Endothelial cell of umbilical vein (primary cell): ENCODE data around the gene DNASE2. TPM values are rescaled to one million over a fixed set of nuclear protein-coding genes. Genes with fewer than 3 reads are reported as not detected.
A peak's percentile ranks its signal among the peaks of the same experiment; 100 is the strongest.

Experiments
- BruUV-seq: library from RNA; stranded (reverse); fragments of 400-500 nt; replicated peaks from 2 replicates; lab custom pipeline; 2021; lab: Mats Ljungman, UMichigan
- CTCF ChIA-PET: fragments of 300-600, 350-600 bp; sonication (Branson Sonifier 250); formaldehyde crosslinking; loops from one replicate; lab custom pipeline; 2021; ENCODE audit warnings: antibody characterized with exemption, inconsistent platforms; lab: Charles Lee
- POLR2A ChIA-PET: fragments of 300-600, 350-600 bp; sonication (Branson Sonifier 250); formaldehyde crosslinking; loops from one replicate; lab custom pipeline; 2021; ENCODE audit warnings: antibody characterized with exemption, inconsistent platforms; lab: Charles Lee
- DNase-seq: peaks from one replicate; pipeline ENCODE4 v3.0.0-alpha.2; 2011; ENCODE audit warnings: low read depth, low spot score
- FAIRE-seq: peaks from 2 replicates; lab custom pipeline; 2011; peaks lifted over from hg19 to GRCh38; lab: Jason Lieb, UNC
- H2AFZ ChIP-seq: 2 replicates; pipeline ENCODE4 v1.6.0; 2012; ENCODE audit warnings: low read depth, low read length, control low read depth, inconsistent platforms
- H3K27ac ChIP-seq: 2 replicates; pipeline ENCODE4 v1.5.1; 2011; ENCODE audit warnings: low read depth, mild to moderate bottlenecking, control low read depth, low read length, moderate library complexity; ENCODE audit not compliant: insufficient read depth
- H3K27me3 ChIP-seq, 2 experiments: 2 replicates each; pipeline versions ENCODE4 v1.6.0 to v1.6.1; 2011; ENCODE audit warnings: low read length in 2 of 2, mixed read lengths in 1 of 2; ENCODE audit not compliant: control insufficient read depth in 2 of 2, insufficient read depth in 2 of 2
- H3K36me3 ChIP-seq, 2 experiments: 2 replicates in 1 of 2; 3 replicates in 1 of 2; pipeline ENCODE4 v1.5.1; 2011; ENCODE audit warnings: low read length in 2 of 2, mild to moderate bottlenecking in 1 of 2, moderate library complexity in 1 of 2; ENCODE audit not compliant: control insufficient read depth in 2 of 2, insufficient read depth in 2 of 2; ENCODE audit errors: extremely low read depth in 1 of 2
- H3K4me1 ChIP-seq: 3 replicates; pipeline ENCODE4 v1.5.1; 2011; ENCODE audit warnings: mild to moderate bottlenecking, low read length; ENCODE audit not compliant: control insufficient read depth, insufficient read depth; ENCODE audit errors: extremely low read depth
- H3K4me2 ChIP-seq: 2 replicates; pipeline ENCODE4 v1.6.1; 2011; ENCODE audit warnings: low read length, control low read depth, mixed read lengths; ENCODE audit not compliant: insufficient read depth
- H3K4me3 ChIP-seq, 3 experiments: fragments of 200-600 bp in 1 of 3; sonication (generic), shearing (Covaris generic) in 1 of 3; replicated peaks in 1 of 3; 2 replicates each; pipeline ENCODE4 v1.5.1; 2011 to 2016; ENCODE audit warnings: control low read depth in 3 of 3, low read length in 3 of 3, mild to moderate bottlenecking in 2 of 3, inconsistent platforms in 1 of 3, low read depth in 1 of 3, moderate library complexity in 1 of 3; ENCODE audit not compliant: insufficient read depth in 1 of 3
- H3K79me2 ChIP-seq: 2 replicates; pipeline ENCODE4 v1.6.0; 2012; ENCODE audit warnings: low read length, inconsistent platforms; ENCODE audit not compliant: control insufficient read depth, insufficient read depth
- H3K9ac ChIP-seq: replicated peaks from 2 replicates; pipeline ENCODE3; 2011; ENCODE audit warnings: low read length, control low read depth; ENCODE audit not compliant: insufficient read depth; ENCODE audit errors: extremely low read depth
- H3K9me1 ChIP-seq: replicated peaks from 3 replicates; pipeline ENCODE4 v1.6.0; 2011; ENCODE audit warnings: mild to moderate bottlenecking, low read length; ENCODE audit not compliant: control insufficient read depth, insufficient read depth; ENCODE audit errors: extremely low read depth
- H3K9me3 ChIP-seq: replicated peaks from 2 replicates; pipeline ENCODE4 v1.5.1; 2012; ENCODE audit warnings: low read length, inconsistent platforms; ENCODE audit not compliant: control insufficient read depth, insufficient read depth
- H4K20me1 ChIP-seq: replicated peaks from 2 replicates; pipeline ENCODE3; 2011; ENCODE audit warnings: mild to moderate bottlenecking, low read length; ENCODE audit not compliant: control insufficient read depth, insufficient read depth; ENCODE audit errors: extremely low read depth
- CTCF ChIP-seq, 2 donors: IDR thresholded peaks; 1 replicate in 1 of 2; 2 replicates in 1 of 2; pipeline ENCODE4 v1.5.1; 2011; ENCODE audit warnings: low read length in 2 of 2, mild to moderate bottlenecking in 2 of 2, moderate library complexity in 2 of 2, control low read depth in 1 of 2, inconsistent platforms in 1 of 2, low read depth in 1 of 2; ENCODE audit not compliant: insufficient read depth in 1 of 2; ENCODE audit errors: extremely low read depth in 1 of 2
- EZH2 ChIP-seq: IDR thresholded peaks from 2 replicates; pipeline ENCODE4 v1.6.1; 2012; ENCODE audit warnings: borderline replicate concordance, low read depth, mild to moderate bottlenecking, moderate library complexity, low read length, inconsistent platforms; ENCODE audit not compliant: severe bottlenecking
- FOS ChIP-seq: IDR thresholded peaks from 2 replicates; pipeline ENCODE4 v1.6.1; 2011; ENCODE audit warnings: mild to moderate bottlenecking, low read length, moderate library complexity, borderline replicate concordance; ENCODE audit not compliant: insufficient read depth
- GATA2 ChIP-seq: IDR thresholded peaks from 2 replicates; pipeline ENCODE4 v1.7.0; 2011; ENCODE audit warnings: low read depth, mild to moderate bottlenecking, moderate library complexity, mixed read lengths, low read length; ENCODE audit not compliant: insufficient read length, insufficient read depth
- JUN ChIP-seq: IDR thresholded peaks from 2 replicates; pipeline ENCODE4 v1.6.1; 2011; ENCODE audit warnings: borderline replicate concordance, low read depth; ENCODE audit not compliant: insufficient read length, insufficient read depth
- MAX ChIP-seq: IDR thresholded peaks from 2 replicates; pipeline ENCODE4 v1.6.1; 2011; ENCODE audit not compliant: insufficient read depth, insufficient read length
- MYC ChIP-seq: IDR thresholded peaks from one replicate; pipeline ENCODE4 v1.6.1; 2011; ENCODE audit warnings: mild to moderate bottlenecking, low read depth, low read length
- POLR2A ChIP-seq: IDR thresholded peaks from 2 replicates; pipeline ENCODE4 v1.6.1; 2012; ENCODE audit warnings: low read depth, mild to moderate bottlenecking, control low read depth, low read length
- POLR2AphosphoS5 ChIP-seq: IDR thresholded peaks from 2 replicates; pipeline ENCODE4 v1.6.1; 2012; ENCODE audit warnings: low read depth, mild to moderate bottlenecking, control low read depth, low read length, moderate library complexity; ENCODE audit not compliant: insufficient read depth
- dilution Hi-C: fragments of 300-500 bp; cut with MboI; formaldehyde crosslinking; loops from one replicate; pipeline ENCODE4 v1.15.0; 2019; ENCODE audit warnings: low sequenced_read_pairs; ENCODE audit not compliant: extremely low pct_ligation_motif_present
- intact Hi-C: fragments of 100-400 bp; cut with micrococcal nuclease; formaldehyde crosslinking; loops from one replicate; pipeline ENCODE4 v1.10.0; 2022
- polyA plus RNA-seq, 4 experiments: library from polyadenylated mRNA; depleted of rRNA in 3 of 4; stranded (reverse) in 3 of 4; unstranded in 1 of 4; fragments of >200 nt; gene quantifications; 2 replicates each; pipeline versions ENCODE4 v1.2.1 to v1.2.3, GENCODE V29; 2011 to 2012; ENCODE audit warnings: missing spikeins in 1 of 4
- total RNA-seq: library from RNA; stranded (reverse); gene quantifications from 2 replicates; pipeline ENCODE4 v1.2.3, GENCODE V29; 2021

Gene DNASE2
- total and polyA plus RNA-seq, 2 donors (not counting 3 experiments of a cell fraction or from before 2014, with no cell fraction given) = 31.3 to 51.9 TPM

GRCh38 chr19:12886651-12886968 is 5.4 kb upstream of the DNASE2 start:
- TF ChIP-seq MAX = no peak
- no peak for TF ChIP-seq GATA2
- Histone ChIP-seq H3K4me1 (peaks cover 5% of the 10 kb centered on the region), H3K36me3 (no peaks in the 10 kb centered on the region), H2AFZ (no peak overlapping the region), H3K27ac (no peak overlapping the region), H3K9ac (no peak overlapping the region), H4K20me1 (no peaks in the 10 kb centered on the region), H3K79me2 (no peaks in the 10 kb centered on the region), H3K4me2 (no peak overlapping the region), H3K9me1 (no peaks in the 10 kb centered on the region), H3K9me3 (no peaks in the 10 kb centered on the region), H3K27me3 (peaks cover 12 to 22% of the 10 kb centered on the region in 2 experiments), H3K4me3 (no peak overlapping the region)
- dilution Hi-C loops = no loop called here
- DNase-seq (no peak), FAIRE-seq (peak; percentile 15)
- intact Hi-C loops = no loop called here
- CTCF ChIA-PET = interaction anchor here (0.6 kb wide), 1 partner anchor 346 kb away, joined by 4 read pairs; no protein-coding TSS in a partner anchor
- no TSS peak for BruUV-seq
- POLR2A ChIA-PET = no interaction called here

- BruUV-seq = no TSS peak
- no peaks in the 10 kb centered on the region for H3K9me3 ChIP-seq
- H3K9ac ChIP-seq = no peak overlapping the region
- H2AFZ ChIP-seq = peak overlapping the region; percentile 36
- H3K9me1 ChIP-seq = no peaks in the 10 kb centered on the region
- POLR2A ChIA-PET = no interaction called here
- peak overlapping the region in 1 of 3 experiments; percentile 17 for H3K4me3 ChIP-seq
- DNase-seq (no peak), FAIRE-seq (no peak)
- dilution Hi-C loops (no loop called here), intact Hi-C loops (loop anchor here (1.0 kb wide), 1 partner anchor 79 kb away; no protein-coding TSS in a partner anchor)
- no peaks in the 10 kb centered on the region for H3K79me2 ChIP-seq
- CTCF ChIA-PET = interaction anchor here (0.6 to 1.5 kb wide), 9 partner anchors 10 to 347 kb away, joined by 3 to 12 read pairs (median 4); no protein-coding TSS in a partner anchor
- H4K20me1 ChIP-seq = no peaks in the 10 kb centered on the region
- peak overlapping the region; percentile 16 for H3K4me2 ChIP-seq
- no peak overlapping the region for H3K27ac ChIP-seq
- H3K27me3 ChIP-seq = peaks cover 12 to 22% of the 10 kb centered on the region in 2 experiments
- H3K4me1 ChIP-seq = no peaks in the 10 kb centered on the region
- H3K36me3 ChIP-seq = no peaks in the 10 kb centered on the region
- TF ChIP-seq EZH2 (no peak), POLR2A (no peak), MYC (no peak), GATA2 (no peak), JUN (no peak), CTCF (IDR thresholded peaks at IDR 0.05; ENCODE audit: extremely low read depth in 1 of 2, insufficient read depth in 1 of 2, low read depth in 1 of 2, low read length in 2 of 2) (no peak), MAX (no peak), FOS (no peak), POLR2AphosphoS5 (no peak)
Measured at GRCh38 chr19:12885749-12886650, 4.8 kb upstream of the DNASE2 start.
